ENCODE measurements around the gene TINCR. TPM values are rescaled to one million over a fixed set of nuclear protein-coding genes. Genes with fewer than 3 reads are reported as not detected.

Gene TINCR
- total and polyA plus RNA-seq, 2 of the 13 experiments (the other 11 are each of a cell fraction or from before 2014, with no cell fraction given), result 0.17 to 0.33 TPM

DNA sequence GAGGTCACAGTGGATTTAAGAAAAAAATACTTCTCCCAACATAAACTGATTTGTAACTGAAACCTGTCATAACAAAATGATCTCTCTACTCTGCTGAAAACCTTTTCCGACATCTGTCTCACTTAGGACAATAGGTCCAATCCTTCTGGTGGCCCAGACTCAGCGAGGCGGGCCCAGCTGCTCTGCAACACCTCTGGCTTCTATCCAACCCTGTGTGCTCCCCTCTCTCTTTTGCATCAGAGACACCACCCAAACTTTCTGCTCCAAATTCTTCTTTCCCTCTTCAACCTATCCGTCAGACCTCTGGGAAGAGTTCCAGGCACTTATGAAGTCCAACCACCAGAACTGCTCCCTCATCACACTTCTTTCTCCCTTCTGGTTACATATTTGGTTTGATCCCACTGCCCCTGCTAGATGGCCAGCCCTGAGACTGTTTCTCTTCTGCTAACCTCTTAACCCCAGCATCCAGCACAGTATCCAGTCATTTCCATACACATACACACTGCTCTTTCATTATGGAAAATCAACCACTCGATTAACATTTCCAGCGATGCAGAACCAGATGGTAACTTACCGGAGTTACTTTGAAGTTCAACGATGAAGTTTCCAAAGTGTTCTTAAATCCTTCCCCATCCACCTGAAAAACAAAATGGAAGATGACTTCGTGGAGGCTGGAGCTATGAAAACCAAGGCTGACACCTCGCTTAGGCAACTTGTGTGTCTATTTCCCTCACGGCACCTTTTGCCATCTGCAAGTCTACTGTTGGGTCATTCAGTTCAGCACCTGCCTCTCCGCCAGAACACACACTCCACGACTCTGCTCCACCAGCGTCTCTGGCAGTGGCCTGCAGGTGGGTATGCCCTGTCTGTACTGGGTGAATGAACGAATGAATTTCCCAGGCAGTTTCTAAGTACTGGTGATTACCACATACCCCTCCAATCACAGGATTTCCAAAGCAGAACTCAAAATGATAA lies 45.4 kb upstream of the TINCR start:
- Histone ChIP-seq H3K79me2 (ENCODE audit: insufficient read depth, low read length) (peaks cover 11% of the 10 kb centered on the region), H3K9me3 (ENCODE audit: low read length) (no peaks in the 10 kb centered on the region), H3K36me3 (replicated peaks in 1 of 2; ENCODE audit: control insufficient read depth in 1 of 2, insufficient read depth in 2 of 2, low read length in 2 of 2) (peaks cover 34 to 79% of the 10 kb centered on the region in 2 experiments), H3K4me2 (ENCODE audit: low read depth, low read length) (no peak overlapping the region), H3K27ac (ENCODE audit: extremely low read length, insufficient read depth, low read length) (no peak overlapping the region), H3K4me1 (ENCODE audit: insufficient read depth, low read length) (peaks cover 17% of the 10 kb centered on the region), H4K20me1 (ENCODE audit: insufficient read depth, low read length) (no peaks in the 10 kb centered on the region), H2AFZ (ENCODE audit: low read length) (no peak overlapping the region), H3K4me3 (replicated peaks in 1 of 3; ENCODE audit: insufficient read depth in 1 of 3, low read depth in 2 of 3, low read length in 3 of 3) (no peak overlapping the region), H3K27me3 (ENCODE audit: control insufficient read depth in 1 of 2, insufficient read depth in 2 of 2, low read length in 2 of 2) (no peaks in the 10 kb centered on the region), H3K9ac (ENCODE audit: insufficient read depth, low read depth, low read length) (no peak overlapping the region)
- no TSS peak for BruUV-seq (replicated peaks)
- DNase-seq (ENCODE audit: low spot score), result no peak
- in situ Hi-C loops (cut with HindIII; ENCODE audit: extremely low pct_ligation_motif_present, low pct_unique_long_range_greater_than_20kb), result no loop called here
- WGBS (ENCODE audit: low lambda C conversion rate), result 97% methylated on average over 15 of the region's 15 CpGs
- CTCF ChIA-PET (ENCODE audit: low intra/inter-chr PET ratio, low total read pairs), result no interaction called here
- intact Hi-C loops (cut with micrococcal nuclease; ENCODE audit: unreplicated experiment), result no loop called here
- POLR2A ChIA-PET, result no interaction called here
- TF ChIP-seq SMARCE1 (IDR thresholded peaks at IDR 0.05; ENCODE audit: borderline replicate concordance) (no peak), ZNF670 (CRISPR knock-in tag; IDR thresholded peaks at IDR 0.05; ENCODE audit: borderline replicate concordance) (no peak), ZNF775 (CRISPR knock-in tag; IDR thresholded peaks at IDR 0.05; ENCODE audit: borderline replicate concordance) (no peak), ZNF556 (CRISPR knock-in tag; IDR thresholded peaks at IDR 0.05; ENCODE audit: borderline replicate concordance) (no peak), MED13 (CRISPR knock-in tag; IDR thresholded peaks at IDR 0.05) (no peak), ZNF549 (CRISPR knock-in tag; IDR thresholded peaks at IDR 0.05) (no peak), PTBP1 (IDR thresholded peaks at IDR 0.05; ENCODE audit: low read depth, low read length, poor library complexity, severe bottlenecking) (no peak), ZNF343 (CRISPR knock-in tag; IDR thresholded peaks at IDR 0.05) (no peak), RFX3 (CRISPR knock-in tag; IDR thresholded peaks at IDR 0.05) (no peak), KMT2A (CRISPR knock-in tag; IDR thresholded peaks at IDR 0.05) (no peak), ZNF138 (CRISPR knock-in tag; IDR thresholded peaks at IDR 0.05; ENCODE audit: low read depth) (no peak), ZNF292 (CRISPR knock-in tag; IDR thresholded peaks at IDR 0.05; ENCODE audit: borderline replicate concordance, low read depth) (no peak), FOXA1 (IDR thresholded peaks at IDR 0.05) (no peak), FOXA1 (CRISPR knock-in tag; IDR thresholded peaks at IDR 0.05) (no peak), ZFP1 (CRISPR knock-in tag; IDR thresholded peaks at IDR 0.05) (no peak), ZNF564 (CRISPR knock-in tag; IDR thresholded peaks at IDR 0.05) (no peak), POLR2AphosphoS2 (IDR thresholded peaks at IDR 0.05; ENCODE audit: low read depth, low read length) (no peak)
- TF ChIP-seq, protein P1, sequence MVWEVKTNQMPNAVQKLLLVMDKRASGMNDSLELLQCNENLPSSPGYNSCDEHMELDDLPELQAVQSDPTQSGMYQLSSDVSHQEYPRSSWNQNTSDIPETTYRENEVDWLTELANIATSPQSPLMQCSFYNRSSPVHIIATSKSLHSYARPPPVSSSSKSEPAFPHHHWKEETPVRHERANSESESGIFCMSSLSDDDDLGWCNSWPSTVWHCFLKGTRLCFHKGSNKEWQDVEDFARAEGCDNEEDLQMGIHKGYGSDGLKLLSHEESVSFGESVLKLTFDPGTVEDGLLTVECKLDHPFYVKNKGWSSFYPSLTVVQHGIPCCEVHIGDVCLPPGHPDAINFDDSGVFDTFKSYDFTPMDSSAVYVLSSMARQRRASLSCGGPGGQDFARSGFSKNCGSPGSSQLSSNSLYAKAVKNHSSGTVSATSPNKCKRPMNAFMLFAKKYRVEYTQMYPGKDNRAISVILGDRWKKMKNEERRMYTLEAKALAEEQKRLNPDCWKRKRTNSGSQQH (CRISPR knock-in tag; IDR thresholded peaks at IDR 0.05; ENCODE audit: low read depth), result no peak
- TF ChIP-seq, protein P2, sequence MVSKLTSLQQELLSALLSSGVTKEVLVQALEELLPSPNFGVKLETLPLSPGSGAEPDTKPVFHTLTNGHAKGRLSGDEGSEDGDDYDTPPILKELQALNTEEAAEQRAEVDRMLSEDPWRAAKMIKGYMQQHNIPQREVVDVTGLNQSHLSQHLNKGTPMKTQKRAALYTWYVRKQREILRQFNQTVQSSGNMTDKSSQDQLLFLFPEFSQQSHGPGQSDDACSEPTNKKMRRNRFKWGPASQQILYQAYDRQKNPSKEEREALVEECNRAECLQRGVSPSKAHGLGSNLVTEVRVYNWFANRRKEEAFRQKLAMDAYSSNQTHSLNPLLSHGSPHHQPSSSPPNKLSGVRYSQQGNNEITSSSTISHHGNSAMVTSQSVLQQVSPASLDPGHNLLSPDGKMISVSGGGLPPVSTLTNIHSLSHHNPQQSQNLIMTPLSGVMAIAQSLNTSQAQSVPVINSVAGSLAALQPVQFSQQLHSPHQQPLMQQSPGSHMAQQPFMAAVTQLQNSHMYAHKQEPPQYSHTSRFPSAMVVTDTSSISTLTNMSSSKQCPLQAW (CRISPR knock-in tag; IDR thresholded peaks at IDR 0.05), result no peak
- no peak for ATAC-seq
- FAIRE-seq, result no peak

All from HepG2 (cell line).